Dermis lymphatic vessel endothelial cell (primary cell): ENCODE measurements around the gene OPN1MW. TPM values are rescaled to one million over a fixed set of nuclear protein-coding genes. Genes with fewer than 3 reads are reported as not detected.

Source experiments
- total RNA-seq: library from RNA; depleted of rRNA; stranded (reverse); fragments of >200 nt; gene quantifications from 2 replicates; pipeline ENCODE4 v1.2.1, GENCODE V29; 2014

OPN1MW gene
- total RNA-seq = 0.17 and 0.43 TPM in 2 replicates

GRCh38 chrX:154182296-154182695 is at the start of gene OPN1MW:
OPN1MW (plus strand) TSS chrX:154182596; CDS start chrX:154182678, 82 bp downstream.

GRCh38 chrX:154144010-154144409 is 38.4 kb upstream of the OPN1MW start, which contains the start of gene OPN1LW:
OPN1LW (plus strand) TSS chrX:154144243; CDS start chrX:154144284, 41 bp downstream.

GRCh38 chrX:154219456-154219855 is 37.1 kb downstream of the OPN1MW start, which contains the start of gene OPN1MW2:
OPN1MW2 (plus strand) TSS chrX:154219756; CDS start chrX:154219816, 60 bp downstream.

Other genes with a start within 250 kb of the OPN1MW start
- 37.6 and 48.4 TPM in 2 replicates for gene NAA10, start 247.6 kb upstream of the OPN1MW start, total RNA-seq
- gene RENBP, start 238.0 kb upstream of the OPN1MW start, total RNA-seq = 29.9 and 44.2 TPM in 2 replicates
- gene HCFC1, start 210.8 kb upstream of the OPN1MW start, total RNA-seq = 10.7 and 11.0 TPM in 2 replicates
- 6.4 TPM in 2 replicates for gene TMEM187, start 209.8 kb upstream of the OPN1MW start, total RNA-seq
- gene IRAK1, start 162.7 kb upstream of the OPN1MW start, total RNA-seq = 40.0 and 54.2 TPM in 2 replicates
- 18.0 and 20.3 TPM in 2 replicates for gene MECP2, start 84.9 kb upstream of the OPN1MW start, total RNA-seq
- 0.43 TPM in 1 of 2 replicates, not detected in the other for gene OPN1LW, start 38.4 kb upstream of the OPN1MW start, total RNA-seq
- not detected in 2 replicates for gene OPN1MW2, start 37.2 kb downstream of the OPN1MW start, total RNA-seq
- 0.11 TPM in 1 of 2 replicates, not detected in the other for gene OPN1MW3, start 75.0 kb downstream of the OPN1MW start, total RNA-seq
- not detected in 2 replicates for gene TEX28, start 112.5 kb downstream of the OPN1MW start, total RNA-seq
- not detected in 2 replicates for gene TKTL1, start 113.2 kb downstream of the OPN1MW start, total RNA-seq
- gene FLNA, start 192.0 kb downstream of the OPN1MW start, total RNA-seq = 792 and 962 TPM in 2 replicates
- 14.8 and 16.6 TPM in 2 replicates for gene EMD, start 196.7 kb downstream of the OPN1MW start, total RNA-seq
- gene RPL10, start 215.8 kb downstream of the OPN1MW start, total RNA-seq = 3,109 and 3,856 TPM in 2 replicates
- 78.9 and 88.2 TPM in 2 replicates for gene DNASE1L1, start 226.7 kb downstream of the OPN1MW start, total RNA-seq
- gene TAFAZZIN, start 228.9 kb downstream of the OPN1MW start, total RNA-seq = 11.6 and 12.4 TPM in 2 replicates
- gene ATP6AP1, start 246.1 kb downstream of the OPN1MW start, total RNA-seq = 78.6 and 82.4 TPM in 2 replicates